Neural cell (in vitro differentiated cells): ENCODE data around the gene CGB3. TPM values are rescaled to one million over a fixed set of nuclear protein-coding genes. Genes with fewer than 3 reads are reported as not detected.
"Not testable (repeated sequence)": the region's sequence is repeated elsewhere in the genome, so short reads cannot be mapped to it uniquely, and the experiment has no call there.

Source experiments
- H2AFZ ChIP-seq: fragments of 200-600, 300-800 bp; sonication (generic), shearing (Covaris generic); 2 replicates; pipeline ENCODE4 v1.6.0; 2014; ENCODE audit warnings: low read depth, mild to moderate bottlenecking, antibody characterized with exemption, low read length, moderate library complexity
- H3F3A ChIP-seq: fragments of 200-600 bp; shearing (Covaris generic); 2 replicates; pipeline ENCODE4 v1.6.1; 2016; ENCODE audit warnings: mild to moderate bottlenecking, moderate library complexity, mixed read lengths, antibody characterized with exemption, low read length; ENCODE audit not compliant: insufficient read depth, poor library complexity, severe bottlenecking
- H3K27ac ChIP-seq: fragments of 200-600, 300-800 bp; sonication (generic), shearing (Covaris generic); 2 replicates; pipeline ENCODE4 v1.5.1; 2014; ENCODE audit warnings: mild to moderate bottlenecking, low read length, moderate library complexity
- H3K27me3 ChIP-seq: fragments of 300-800, 200-600 bp; sonication (generic), shearing (Covaris generic); 2 replicates; pipeline ENCODE4 v1.6.0; 2014; ENCODE audit warnings: mild to moderate bottlenecking, low read depth, low read length, moderate library complexity; ENCODE audit not compliant: insufficient read depth
- H3K36me3 ChIP-seq: fragments of 300-800, 200-600 bp; sonication (generic), shearing (Covaris generic); 2 replicates; pipeline ENCODE4 v1.5.1; 2014; ENCODE audit warnings: mild to moderate bottlenecking, antibody characterized with exemption, low read length, moderate library complexity; ENCODE audit not compliant: insufficient read depth
- H3K4me2 ChIP-seq: fragments of 300-800, 200-600 bp; sonication (generic), shearing (Covaris generic); 2 replicates; pipeline ENCODE4 v1.6.0; 2014; ENCODE audit warnings: mild to moderate bottlenecking, low read length
- H3K4me3 ChIP-seq: fragments of 300-800, 200-600 bp; sonication (generic), shearing (Covaris generic); 2 replicates; pipeline ENCODE4 v1.5.1; 2014; ENCODE audit warnings: mild to moderate bottlenecking, low read length, moderate library complexity
- H3K79me2 ChIP-seq: fragments of 200-600 bp; shearing (Covaris generic); replicated peaks from 2 replicates; pipeline ENCODE4 v1.6.0; 2014; ENCODE audit warnings: mild to moderate bottlenecking, low read length, moderate library complexity; ENCODE audit not compliant: insufficient read depth
- H3K9ac ChIP-seq: fragments of 300-800, 200-600 bp; sonication (generic), shearing (Covaris generic); 2 replicates; pipeline ENCODE4 v1.6.1; 2016; ENCODE audit warnings: mild to moderate bottlenecking, low read length, mixed read lengths
- H3K9me2 ChIP-seq: fragments of 200-600 bp; shearing (Covaris generic); 2 replicates; pipeline ENCODE4 v1.6.1; 2016; ENCODE audit warnings: mild to moderate bottlenecking, low read length, mixed read lengths; ENCODE audit not compliant: insufficient read depth
- H3K9me3 ChIP-seq: fragments of 200-600, 300-800 bp; sonication (generic), shearing (Covaris generic); 2 replicates; pipeline ENCODE4 v1.6.1; 2016; ENCODE audit warnings: mild to moderate bottlenecking, mixed run types, low read length, moderate library complexity, mixed read lengths
- H4K20me1 ChIP-seq: fragments of 200-600 bp; shearing (Covaris generic); 2 replicates; pipeline ENCODE4 v1.6.1; 2016; ENCODE audit warnings: mild to moderate bottlenecking, mixed run types; ENCODE audit not compliant: insufficient read depth
- EP300 ChIP-seq: fragments of 450-650 bp; conservative IDR thresholded peaks from 2 replicates; pipeline ENCODE4 v1.6.1; 2014; ENCODE audit warnings: antibody characterized with exemption, mild to moderate bottlenecking, moderate library complexity; ENCODE audit not compliant: poor library complexity, severe bottlenecking
- EZH2 ChIP-seq: fragments of 200-600, 300-800 bp; shearing (Covaris generic), sonication (generic); IDR thresholded peaks from 2 replicates; pipeline ENCODE4 v1.6.1; 2014; ENCODE audit warnings: antibody characterized with exemption, low read length, borderline replicate concordance, mild to moderate bottlenecking; ENCODE audit not compliant: insufficient read depth, poor library complexity, severe bottlenecking
- MXI1 ChIP-seq: fragments of 450-650 bp; conservative IDR thresholded peaks from 2 replicates; pipeline ENCODE4 v1.6.1; 2014; ENCODE audit warnings: antibody characterized with exemption, mild to moderate bottlenecking; ENCODE audit not compliant: poor library complexity, severe bottlenecking
- POLR2AphosphoS5 ChIP-seq: IDR thresholded peaks from 2 replicates; pipeline ENCODE4 v1.6.1; 2012
- RAD21 ChIP-seq: fragments of 450-650 bp; conservative IDR thresholded peaks from 2 replicates; pipeline ENCODE4 v1.6.1; 2014; ENCODE audit warnings: antibody characterized with exemption, mild to moderate bottlenecking, moderate library complexity
- SMC3 ChIP-seq: fragments of 450-650 bp; conservative IDR thresholded peaks from 2 replicates; pipeline ENCODE4 v1.6.1; 2014; ENCODE audit warnings: antibody characterized with exemption, mild to moderate bottlenecking, moderate library complexity; ENCODE audit not compliant: poor library complexity
- TAF1 ChIP-seq: IDR thresholded peaks from 2 replicates; pipeline ENCODE4 v1.6.1; 2012; ENCODE audit warnings: low read depth
- polyA plus RNA-seq: library from polyadenylated mRNA; depleted of rRNA; stranded (reverse); fragments of >200 nt; gene quantifications from 2 replicates; pipeline ENCODE4 v1.2.3, GENCODE V29; 2014
- TF ChIP-seq, protein P1 (sequence below): fragments of 450-650 bp; IDR thresholded peaks from 2 replicates; pipeline ENCODE4 v1.5.1; 2014; ENCODE audit warnings: antibody characterized with exemption, mild to moderate bottlenecking, moderate library complexity; ENCODE audit not compliant: poor library complexity, severe bottlenecking
- TF ChIP-seq, protein P2 (sequence below): IDR thresholded peaks from 2 replicates; pipeline ENCODE4 v1.6.1; 2012; ENCODE audit warnings: borderline replicate concordance

Gene CGB3
- polyA plus RNA-seq, 1 donor from 2014 or later = not detected

DNA sequence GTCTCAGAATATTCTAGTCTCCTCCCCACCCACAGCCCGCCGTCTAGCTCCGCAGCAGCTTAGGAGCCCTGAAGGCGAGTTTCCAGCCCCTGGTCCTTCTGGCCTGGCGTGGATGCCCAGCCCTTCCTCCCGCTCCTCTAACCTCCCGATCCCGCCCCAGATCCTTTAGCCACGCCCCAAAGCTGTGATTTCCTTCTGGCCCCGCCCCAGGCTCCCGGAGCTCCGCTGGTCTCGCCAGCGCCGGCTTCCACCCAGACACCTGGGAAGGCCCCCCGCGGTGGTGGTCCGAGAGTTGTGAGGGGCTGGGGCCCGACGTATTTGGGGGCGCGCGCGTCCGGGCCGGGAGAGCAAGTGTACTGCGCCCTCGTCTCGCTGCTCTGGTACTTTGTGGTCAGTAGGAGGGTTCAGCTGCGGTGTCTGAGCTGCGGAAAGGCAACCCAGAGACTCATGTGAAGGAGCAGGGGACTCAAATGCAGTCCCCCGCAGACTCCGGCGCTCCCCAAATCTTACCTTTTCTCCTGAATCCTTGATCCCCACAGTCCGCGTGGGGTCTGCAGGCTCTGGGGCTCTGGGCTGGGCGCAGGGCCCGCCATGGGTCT lies 33.6 kb upstream of the CGB3 start, which contains the start of gene CGB7:
Gene CGB7, minus strand, starts transcription at position 114 of the 599 bp plus-strand sequence. CDS start 2,374 bp downstream, outside the sequence.
- Histone ChIP-seq H3K9ac (no peak within 1 kb of the TSS), H2AFZ (no peak within 1 kb of the TSS), H3K9me2 (no peaks in the 10 kb centered on the region), H4K20me1 (no peaks in the 10 kb centered on the region), H3K27me3 (peaks cover 32% of the 10 kb centered on the region), H3F3A (no peaks in the 10 kb centered on the region), H3K4me3 (peak within 1 kb of the TSS; percentile 58), H3K79me2 (no peaks in the 10 kb centered on the region), H3K9me3 (no peaks in the 10 kb centered on the region), H3K27ac (no peak within 1 kb of the TSS), H3K36me3 (no peaks in the 10 kb centered on the region), H3K4me2 (no peak within 1 kb of the TSS)
- TF ChIP-seq SMC3 (no peak), POLR2AphosphoS5 (no peak), MXI1 (no peak), RAD21 (no peak), EZH2 (no peak), TAF1 (no peak), EP300 (no peak)
- TF ChIP-seq, protein P1, sequence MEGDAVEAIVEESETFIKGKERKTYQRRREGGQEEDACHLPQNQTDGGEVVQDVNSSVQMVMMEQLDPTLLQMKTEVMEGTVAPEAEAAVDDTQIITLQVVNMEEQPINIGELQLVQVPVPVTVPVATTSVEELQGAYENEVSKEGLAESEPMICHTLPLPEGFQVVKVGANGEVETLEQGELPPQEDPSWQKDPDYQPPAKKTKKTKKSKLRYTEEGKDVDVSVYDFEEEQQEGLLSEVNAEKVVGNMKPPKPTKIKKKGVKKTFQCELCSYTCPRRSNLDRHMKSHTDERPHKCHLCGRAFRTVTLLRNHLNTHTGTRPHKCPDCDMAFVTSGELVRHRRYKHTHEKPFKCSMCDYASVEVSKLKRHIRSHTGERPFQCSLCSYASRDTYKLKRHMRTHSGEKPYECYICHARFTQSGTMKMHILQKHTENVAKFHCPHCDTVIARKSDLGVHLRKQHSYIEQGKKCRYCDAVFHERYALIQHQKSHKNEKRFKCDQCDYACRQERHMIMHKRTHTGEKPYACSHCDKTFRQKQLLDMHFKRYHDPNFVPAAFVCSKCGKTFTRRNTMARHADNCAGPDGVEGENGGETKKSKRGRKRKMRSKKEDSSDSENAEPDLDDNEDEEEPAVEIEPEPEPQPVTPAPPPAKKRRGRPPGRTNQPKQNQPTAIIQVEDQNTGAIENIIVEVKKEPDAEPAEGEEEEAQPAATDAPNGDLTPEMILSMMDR = no peak
- TF ChIP-seq, protein P2, sequence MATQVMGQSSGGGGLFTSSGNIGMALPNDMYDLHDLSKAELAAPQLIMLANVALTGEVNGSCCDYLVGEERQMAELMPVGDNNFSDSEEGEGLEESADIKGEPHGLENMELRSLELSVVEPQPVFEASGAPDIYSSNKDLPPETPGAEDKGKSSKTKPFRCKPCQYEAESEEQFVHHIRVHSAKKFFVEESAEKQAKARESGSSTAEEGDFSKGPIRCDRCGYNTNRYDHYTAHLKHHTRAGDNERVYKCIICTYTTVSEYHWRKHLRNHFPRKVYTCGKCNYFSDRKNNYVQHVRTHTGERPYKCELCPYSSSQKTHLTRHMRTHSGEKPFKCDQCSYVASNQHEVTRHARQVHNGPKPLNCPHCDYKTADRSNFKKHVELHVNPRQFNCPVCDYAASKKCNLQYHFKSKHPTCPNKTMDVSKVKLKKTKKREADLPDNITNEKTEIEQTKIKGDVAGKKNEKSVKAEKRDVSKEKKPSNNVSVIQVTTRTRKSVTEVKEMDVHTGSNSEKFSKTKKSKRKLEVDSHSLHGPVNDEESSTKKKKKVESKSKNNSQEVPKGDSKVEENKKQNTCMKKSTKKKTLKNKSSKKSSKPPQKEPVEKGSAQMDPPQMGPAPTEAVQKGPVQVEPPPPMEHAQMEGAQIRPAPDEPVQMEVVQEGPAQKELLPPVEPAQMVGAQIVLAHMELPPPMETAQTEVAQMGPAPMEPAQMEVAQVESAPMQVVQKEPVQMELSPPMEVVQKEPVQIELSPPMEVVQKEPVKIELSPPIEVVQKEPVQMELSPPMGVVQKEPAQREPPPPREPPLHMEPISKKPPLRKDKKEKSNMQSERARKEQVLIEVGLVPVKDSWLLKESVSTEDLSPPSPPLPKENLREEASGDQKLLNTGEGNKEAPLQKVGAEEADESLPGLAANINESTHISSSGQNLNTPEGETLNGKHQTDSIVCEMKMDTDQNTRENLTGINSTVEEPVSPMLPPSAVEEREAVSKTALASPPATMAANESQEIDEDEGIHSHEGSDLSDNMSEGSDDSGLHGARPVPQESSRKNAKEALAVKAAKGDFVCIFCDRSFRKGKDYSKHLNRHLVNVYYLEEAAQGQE = no peak

DNA sequence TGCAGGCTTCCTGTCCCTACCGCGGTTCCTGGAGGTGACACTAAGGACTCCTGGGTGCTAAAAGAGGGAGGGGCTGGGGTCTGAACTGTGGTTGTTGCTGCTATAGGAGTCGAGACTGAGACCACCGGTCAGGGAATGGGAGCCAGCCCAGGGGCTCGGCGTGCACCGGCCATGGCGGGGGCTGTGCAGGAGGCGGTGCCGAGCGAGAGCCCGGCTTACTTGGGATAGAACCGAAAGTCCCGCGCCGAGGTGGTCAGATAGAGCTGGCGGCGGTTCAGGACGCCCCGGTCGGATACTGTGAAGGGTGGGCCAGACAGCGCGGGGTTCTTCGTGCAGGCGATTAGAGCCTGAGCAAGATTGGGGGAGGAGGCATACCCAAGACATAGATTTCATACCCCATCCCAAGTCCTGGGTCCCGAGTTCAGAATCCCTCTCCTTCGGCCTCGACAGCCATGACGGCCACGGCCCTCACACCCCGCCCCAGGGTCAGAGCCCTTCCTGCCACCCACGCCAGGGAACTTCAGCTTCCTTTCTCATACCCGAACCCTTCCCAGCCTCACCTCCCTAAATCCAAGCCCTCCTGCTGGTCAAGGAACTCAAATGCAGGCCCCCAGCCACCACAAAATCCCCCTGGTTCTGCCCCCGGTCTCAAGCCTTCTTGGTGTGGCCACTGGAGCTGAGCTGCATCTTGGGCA lies 32.9 kb upstream of the CGB3 start:
- not testable (repeated sequence) for H3K79me2 ChIP-seq, H3F3A ChIP-seq, H3K9ac ChIP-seq, H2AFZ ChIP-seq, H3K9me2 ChIP-seq, H3K9me3 ChIP-seq, H3K27ac ChIP-seq, H4K20me1 ChIP-seq, H3K36me3 ChIP-seq, H3K4me2 ChIP-seq
- H3K27me3 ChIP-seq = peaks cover 32% of the 10 kb centered on the region
- H3K4me3 ChIP-seq = peak overlapping the region; percentile 58
